NCI-H2107 (cell line): Measurements from ENCODE around the gene CPPED1.
"Not testable (repeated sequence)": the region's sequence is repeated elsewhere in the genome, so short reads cannot be mapped to it uniquely, and the experiment has no call there.

ENCODE experiments used
- DNase-seq: peaks from one replicate; lab custom pipeline; 2025; lab: John Stamatoyannopoulos, UW

Gene CPPED1

DNA sequence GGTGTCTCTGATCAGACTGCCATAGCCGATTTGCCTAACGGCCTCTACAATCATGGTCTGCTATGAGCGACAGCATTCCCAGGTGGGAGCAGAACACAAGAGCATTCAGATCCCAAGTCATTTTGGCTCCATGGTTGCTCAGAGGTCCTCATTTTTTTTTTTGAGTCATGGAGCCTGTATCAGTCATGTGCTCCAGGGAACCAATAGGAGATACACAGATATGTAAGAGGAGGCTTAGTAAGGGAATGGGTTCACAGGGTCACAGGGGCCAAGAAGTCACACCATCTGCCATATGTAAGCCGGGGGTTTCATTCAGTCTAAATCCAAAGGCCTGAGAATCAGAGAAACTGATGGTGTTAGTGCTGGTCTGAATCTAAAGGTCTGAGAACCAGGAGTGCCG, 36.8 kb downstream of the CPPED1 start:
- DNase-seq, result no peak

DNA sequence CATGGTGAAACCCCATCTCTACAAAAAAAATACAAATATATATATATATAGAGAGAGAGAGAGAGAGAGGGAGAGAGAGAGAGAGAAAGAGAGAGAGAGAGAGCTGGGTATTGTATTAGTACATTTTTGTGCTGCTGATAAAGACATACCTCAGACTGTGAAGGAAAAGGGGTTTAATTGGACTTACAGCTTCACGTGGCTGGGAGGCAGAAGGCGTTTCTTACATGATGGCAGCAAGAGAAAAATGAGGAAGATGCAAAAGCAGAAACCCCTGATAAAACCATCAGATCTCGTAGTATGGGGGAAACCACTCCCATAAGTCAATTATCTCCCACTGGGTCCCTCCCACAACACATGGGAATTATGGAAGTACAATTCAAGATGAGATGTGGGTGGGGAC, 37.5 kb downstream of the CPPED1 start:
- not testable (repeated sequence) for DNase-seq

GRCh38 chr16:12764813-12765488, 38.7 kb downstream of the CPPED1 start:
- no peak for DNase-seq

- no peak for DNase-seq
These were observed 40.2 kb downstream of the CPPED1 start for GRCh38 chr16:12763517-12763916.

DNA sequence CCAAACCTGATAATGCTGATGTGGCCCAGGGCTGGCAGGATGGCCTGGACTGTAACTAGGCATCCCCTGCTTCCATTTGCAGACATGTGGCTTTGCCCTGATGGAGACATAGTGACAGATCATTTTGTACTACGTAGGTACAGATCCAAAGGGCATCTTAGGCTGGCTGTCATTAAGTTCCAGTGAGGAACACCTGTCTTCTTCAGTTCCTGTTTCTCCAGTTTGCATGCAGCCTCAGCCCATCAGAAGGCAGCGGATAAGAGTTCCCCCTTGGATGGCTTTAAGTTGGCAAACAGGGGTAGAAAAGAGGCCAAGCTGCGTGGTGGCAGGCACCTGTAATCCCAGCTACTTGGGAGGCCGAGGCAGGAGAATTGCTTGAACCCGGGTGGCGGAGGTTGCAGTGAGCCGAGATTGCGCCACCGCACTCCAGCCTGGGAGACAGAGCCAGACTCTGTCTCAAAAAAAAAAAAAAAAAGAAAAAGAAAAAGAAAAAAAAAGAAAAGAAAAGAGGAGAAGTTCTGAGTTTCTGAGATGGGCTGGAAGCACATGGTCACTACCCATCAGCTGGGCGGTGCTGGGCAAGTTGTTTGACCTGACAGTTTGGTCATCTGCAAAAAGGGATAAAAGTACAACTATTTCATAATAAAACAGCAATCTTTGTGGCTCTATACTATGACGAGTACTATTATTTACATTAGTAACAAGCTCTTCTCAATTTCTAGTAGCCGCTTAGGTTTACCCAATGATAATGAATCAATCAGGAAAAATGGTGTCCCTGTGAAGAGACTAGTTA, 42.7 kb downstream of the CPPED1 start:
- DNase-seq, result no peak

DNA sequence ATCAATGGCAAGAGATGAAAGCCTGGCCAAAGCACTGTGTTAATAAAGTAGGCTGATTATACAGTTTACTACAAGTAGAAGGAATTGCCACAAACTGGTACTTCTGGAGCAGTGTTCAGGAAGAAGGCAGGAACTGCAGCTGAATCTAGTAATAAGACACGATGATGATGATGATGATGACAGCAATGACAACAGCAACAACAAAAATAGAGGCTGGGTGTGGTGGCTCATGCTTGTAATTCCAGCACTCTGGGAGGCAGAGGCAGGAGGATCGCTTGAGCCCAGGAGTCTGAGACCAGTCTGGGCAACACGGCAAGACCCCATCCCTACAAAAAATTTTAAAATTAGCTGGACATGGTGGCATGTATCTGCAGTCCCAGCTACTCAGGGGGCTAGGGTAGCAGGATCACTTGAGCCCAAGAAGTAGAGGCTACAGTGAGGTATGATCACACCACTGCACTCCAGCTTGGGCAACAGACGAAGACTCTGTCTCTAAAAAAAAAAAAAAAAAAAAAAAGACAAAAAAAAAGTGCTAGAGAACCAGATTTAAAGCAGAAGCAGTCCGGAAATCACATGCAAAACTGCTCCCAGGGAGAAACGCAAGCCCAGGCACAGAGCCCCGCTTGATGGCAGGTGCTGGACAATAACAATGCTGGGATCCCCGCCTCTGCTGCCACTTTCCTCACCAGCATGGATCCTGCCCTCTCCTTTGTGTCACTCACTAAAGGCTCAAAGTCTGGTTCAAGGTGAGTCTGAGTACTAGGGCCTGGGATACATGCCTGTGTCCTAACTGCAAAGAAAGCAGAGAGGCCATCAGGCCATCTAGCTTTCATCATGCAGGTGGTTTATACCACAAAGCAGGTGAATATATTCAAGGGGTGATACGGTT, 44.8 kb downstream of the CPPED1 start:
- DNase-seq, result no peak

DNA sequence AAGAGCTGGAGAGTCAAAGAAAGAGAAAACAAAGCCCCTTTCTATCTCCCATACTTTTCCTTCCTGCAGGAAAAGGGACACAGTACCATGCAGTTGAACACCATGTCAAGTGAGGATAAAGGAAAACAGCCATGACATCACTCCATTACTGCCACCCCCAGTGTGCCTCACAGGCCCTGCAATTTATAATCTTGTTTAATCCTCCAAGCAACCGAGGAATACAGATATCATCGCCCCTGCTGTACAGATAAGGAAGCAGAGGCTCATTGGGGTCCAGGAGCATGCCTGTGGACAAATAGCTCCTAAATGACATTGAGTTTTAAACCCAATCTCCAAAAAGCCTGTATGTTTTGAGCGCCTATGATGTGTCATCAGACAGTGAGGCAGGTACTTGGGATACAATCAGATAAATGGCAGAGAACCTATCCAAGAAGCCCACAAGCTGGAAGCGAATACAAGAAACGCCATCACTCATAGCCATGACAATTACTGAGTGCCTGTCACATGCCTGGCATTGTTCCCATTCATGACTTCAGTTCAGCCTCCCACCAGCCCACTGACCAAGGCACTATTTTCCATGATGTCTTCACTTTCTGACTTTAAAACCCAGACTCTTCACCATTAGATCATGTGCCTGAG, 45.5 kb downstream of the CPPED1 start:
- no peak for DNase-seq

- no peak for DNase-seq
These were observed 46.1 kb downstream of the CPPED1 start for GRCh38 chr16:12757546-12757945.

DNA sequence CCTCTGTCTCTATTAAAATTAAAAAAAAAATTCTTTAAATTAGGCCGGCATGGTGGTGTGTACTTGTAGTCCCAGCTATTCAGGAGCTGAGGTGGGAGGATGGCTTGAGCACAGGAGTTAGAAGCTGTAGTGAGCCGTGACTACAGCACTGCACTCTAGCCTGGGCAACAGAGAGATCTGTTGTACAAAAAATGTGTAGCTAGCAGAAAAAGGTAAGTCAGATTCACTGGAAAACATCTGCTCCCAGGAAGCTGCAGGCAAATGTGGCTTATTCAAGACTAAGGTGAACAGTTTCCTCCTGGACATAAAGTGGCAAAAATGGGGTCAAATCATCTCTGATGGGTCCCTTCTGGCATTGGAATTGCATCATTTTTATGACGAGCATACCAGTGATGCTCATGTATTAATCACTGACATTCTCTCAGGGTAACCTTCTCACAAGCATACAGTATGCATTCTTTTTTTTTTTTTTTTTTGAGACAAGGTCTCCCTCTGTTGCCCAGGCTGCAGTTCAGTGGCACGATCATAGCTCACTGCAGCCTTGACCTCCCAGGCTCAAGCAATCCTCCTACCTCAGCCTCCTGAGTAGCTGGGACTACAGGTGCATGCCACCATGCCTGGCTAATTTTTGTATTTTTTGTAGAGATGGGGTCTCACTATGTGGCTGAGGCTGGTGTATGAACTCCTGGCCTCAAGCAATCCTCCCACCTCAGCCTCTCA, 48.7 kb downstream of the CPPED1 start:
- no peak for DNase-seq

DNA sequence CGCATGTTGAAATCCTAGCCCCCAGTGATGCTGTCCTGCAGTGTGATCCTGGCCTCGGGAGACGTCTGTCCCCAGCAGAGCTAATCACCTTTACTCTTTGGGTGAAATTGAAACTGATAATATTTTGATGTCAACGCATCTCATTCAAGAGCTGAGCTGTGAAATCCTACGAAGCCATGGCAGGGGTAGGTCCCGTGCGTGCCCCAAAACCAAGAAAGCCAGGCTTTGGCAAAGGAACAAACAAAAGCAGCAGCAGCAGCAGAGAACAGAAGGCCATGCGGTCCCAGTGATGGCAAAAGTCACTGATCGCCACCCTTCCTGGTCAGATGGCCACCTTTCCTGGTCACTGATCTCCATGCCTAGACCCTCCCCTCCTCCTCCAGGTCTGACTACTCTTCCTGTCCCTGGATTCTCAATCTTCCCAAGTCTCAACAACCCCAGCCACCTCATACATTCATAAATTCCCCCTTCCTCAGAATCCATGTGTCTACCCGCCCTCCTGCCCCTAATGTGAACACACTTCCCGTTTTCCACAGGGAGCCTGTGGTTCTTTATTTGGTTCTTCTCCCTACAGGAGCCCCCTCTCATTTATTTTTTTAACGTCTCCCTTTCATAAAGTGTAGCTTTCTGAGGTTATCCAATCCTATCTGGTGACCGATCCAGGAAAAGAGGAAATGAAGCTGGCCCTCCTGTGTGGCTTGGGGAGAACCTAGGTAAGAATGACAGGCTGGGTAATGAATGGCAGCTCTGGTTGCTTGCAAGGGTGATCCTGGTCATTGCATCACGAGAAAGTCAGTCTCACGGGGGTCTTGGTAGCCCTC, 50.3 kb downstream of the CPPED1 start:
- no peak for DNase-seq

DNA sequence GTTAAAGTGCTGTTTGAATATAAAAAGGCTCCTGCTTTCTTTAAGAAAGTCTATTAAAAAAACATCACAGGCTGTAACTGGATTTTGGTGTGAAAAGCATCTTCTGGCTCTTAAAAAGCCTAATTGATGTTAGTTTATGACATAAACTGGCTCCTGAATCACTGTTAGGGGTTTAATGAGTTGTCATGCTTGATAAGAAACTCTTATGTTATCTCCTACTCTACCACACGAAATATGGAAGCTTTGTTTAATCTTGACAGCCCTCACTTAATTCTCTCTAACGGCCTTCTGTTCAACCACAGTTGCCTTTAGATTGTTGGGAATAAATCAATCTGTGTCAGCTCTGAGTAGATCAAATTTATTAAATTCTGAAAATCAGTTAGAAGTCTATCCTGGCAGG, 51.5 kb downstream of the CPPED1 start:
- no peak for DNase-seq

- no peak for DNase-seq
These were observed 53.2 kb downstream of the CPPED1 start for GRCh38 chr16:12750554-12750918.

- no peak for DNase-seq
These were observed 54.6 kb downstream of the CPPED1 start for GRCh38 chr16:12749076-12749475.

GRCh38 chr16:12747827-12748226, 55.9 kb downstream of the CPPED1 start:
- no peak for DNase-seq

DNA sequence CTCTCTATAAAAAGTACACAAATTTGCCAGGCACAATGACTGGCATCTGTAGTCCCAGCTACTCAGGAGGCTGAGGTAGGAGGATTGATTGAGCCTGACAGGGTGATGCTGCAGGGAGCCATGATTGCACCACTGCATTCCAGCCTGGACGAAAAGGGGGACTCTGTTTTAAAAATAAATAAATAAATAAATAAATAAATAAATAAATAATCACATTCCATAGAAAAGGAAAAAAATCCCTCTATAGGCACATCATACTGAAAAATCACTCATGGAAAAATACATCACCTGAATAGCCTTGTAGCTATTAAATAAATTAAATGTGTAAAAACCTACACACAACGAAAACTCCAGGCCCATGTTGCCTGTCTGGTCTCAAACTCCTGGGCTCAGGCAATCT, 56.4 kb downstream of the CPPED1 start:
- no peak for DNase-seq

- no peak for DNase-seq
These were observed 58.8 kb downstream of the CPPED1 start for GRCh38 chr16:12744860-12745259.

DNA sequence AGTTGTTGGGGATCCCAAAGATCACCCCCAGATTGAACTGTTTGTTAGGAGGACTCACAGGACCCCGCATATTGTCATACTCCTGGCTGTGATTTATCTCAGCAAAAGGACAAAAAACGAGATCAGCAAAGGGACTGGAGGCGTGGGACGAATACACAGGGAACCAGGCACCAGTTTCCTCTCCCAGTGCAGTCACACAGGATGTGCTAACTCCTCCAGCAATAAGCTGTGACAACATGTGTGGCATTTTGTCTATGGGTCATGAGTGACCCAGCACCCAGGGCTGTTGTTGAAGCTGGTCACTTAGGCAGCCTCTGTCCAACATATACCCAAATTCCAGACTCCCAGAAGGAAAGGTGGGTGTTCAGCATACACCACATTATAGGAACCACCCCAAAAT, 60.9 kb downstream of the CPPED1 start:
- DNase-seq, result no peak

- no peak for DNase-seq
These were observed 62.6 kb downstream of the CPPED1 start for GRCh38 chr16:12740986-12741610.

GRCh38 chr16:12739738-12740137, 63.9 kb downstream of the CPPED1 start:
- DNase-seq, result no peak

DNA sequence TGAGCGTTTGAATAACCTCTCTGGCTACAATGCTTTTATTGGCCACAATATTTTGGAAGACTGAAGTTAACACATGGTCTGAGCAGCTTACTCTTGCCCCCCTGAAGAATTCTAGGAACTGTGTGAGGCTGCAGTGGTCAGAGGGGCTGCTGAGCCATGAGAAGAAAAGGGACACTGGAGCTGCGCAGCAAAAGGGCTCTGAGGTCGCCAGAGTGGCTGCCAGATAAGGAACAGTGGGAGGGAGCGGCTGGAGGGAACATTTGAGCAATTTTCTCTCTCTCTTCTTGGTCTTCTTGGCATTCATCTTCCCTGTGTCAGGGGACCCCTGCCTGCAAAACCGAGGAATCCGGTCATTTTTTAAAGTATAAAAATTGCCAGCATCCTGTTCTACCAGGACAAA, 66.1 kb downstream of the CPPED1 start:
- DNase-seq, result no peak
